Astrocyte (in vitro differentiated cells and primary cell): Measurements from ENCODE around the gene ADGRF5. TPM values are rescaled to one million over a fixed set of nuclear protein-coding genes. Genes with fewer than 3 reads are reported as not detected.
A peak's percentile ranks its signal among the peaks of the same experiment; 100 is the strongest.
"Not testable (repeated sequence)": the region's sequence is repeated elsewhere in the genome, so short reads cannot be mapped to it uniquely, and the experiment has no call there.

Experiments used
- DNase-seq: peaks from one replicate; pipeline ENCODE4 v3.0.0-alpha.2; 2010; ENCODE audit warnings: low read depth
- FAIRE-seq: peaks from 2 replicates; lab custom pipeline; 2011; peaks lifted over from hg19 to GRCh38; lab: Jason Lieb, UNC
- H2AFZ ChIP-seq: 2 replicates; pipeline ENCODE4 v1.6.0; 2012; ENCODE audit warnings: low read depth, low read length, inconsistent platforms
- H3K27ac ChIP-seq: 2 replicates; pipeline ENCODE4 v1.5.1; 2011; ENCODE audit warnings: low read depth, low read length, inconsistent platforms
- H3K27me3 ChIP-seq: 2 replicates; pipeline ENCODE4 v1.6.0; 2011; ENCODE audit warnings: low read length, inconsistent platforms; ENCODE audit not compliant: insufficient read depth
- H3K36me3 ChIP-seq: 2 replicates; pipeline ENCODE4 v1.5.1; 2011; ENCODE audit warnings: low read length, inconsistent platforms; ENCODE audit not compliant: insufficient read depth
- H3K4me1 ChIP-seq: 2 replicates; pipeline ENCODE4 v1.5.1; 2011; ENCODE audit warnings: low read length, inconsistent platforms; ENCODE audit not compliant: insufficient read depth
- H3K4me2 ChIP-seq: 2 replicates; pipeline ENCODE4 v1.6.0; 2012; ENCODE audit warnings: low read length, inconsistent platforms
- H3K4me3 ChIP-seq: 2 replicates; pipeline ENCODE4 v1.5.1; 2011; ENCODE audit warnings: low read depth, mild to moderate bottlenecking, low read length, inconsistent platforms; ENCODE audit not compliant: insufficient read depth
- H3K79me2 ChIP-seq: 2 replicates; pipeline ENCODE4 v1.6.0; 2012; ENCODE audit warnings: mild to moderate bottlenecking, low read length, inconsistent platforms; ENCODE audit not compliant: insufficient read depth
- H3K9ac ChIP-seq: 2 replicates; pipeline ENCODE4 v1.6.0; 2012; ENCODE audit warnings: mild to moderate bottlenecking, low read length, inconsistent platforms
- H3K9me3 ChIP-seq: 2 replicates; pipeline ENCODE4 v1.5.1; 2012; ENCODE audit warnings: low read depth, mild to moderate bottlenecking, low read length, inconsistent platforms; ENCODE audit not compliant: insufficient read depth
- H4K20me1 ChIP-seq: 2 replicates; pipeline ENCODE4 v1.6.0; 2012; ENCODE audit warnings: low read length, inconsistent platforms; ENCODE audit not compliant: insufficient read depth
- H3K27ac Mint-ChIP-seq: one replicate; pipeline ENCODE4 v1.8.0; 2021; ENCODE audit warnings: mild to moderate bottlenecking, mixed read lengths; ENCODE audit not compliant: unreplicated experiment
- H3K27me3 Mint-ChIP-seq: one replicate; pipeline ENCODE4 v1.8.0; 2021; ENCODE audit warnings: low read depth, mixed read lengths; ENCODE audit not compliant: unreplicated experiment
- H3K36me3 Mint-ChIP-seq: one replicate; pipeline ENCODE4 v1.8.0; 2021; ENCODE audit warnings: low read depth, mixed read lengths; ENCODE audit not compliant: unreplicated experiment
- H3K4me1 Mint-ChIP-seq: one replicate; pipeline ENCODE4 v1.8.0; 2021; ENCODE audit warnings: low read depth, mixed read lengths; ENCODE audit not compliant: unreplicated experiment
- H3K4me3 Mint-ChIP-seq: one replicate; pipeline ENCODE4 v1.8.0; 2021; ENCODE audit warnings: mild to moderate bottlenecking, moderate library complexity, mixed read lengths; ENCODE audit not compliant: unreplicated experiment
- H3K9me3 Mint-ChIP-seq: one replicate; pipeline ENCODE4 v1.8.0; 2021; ENCODE audit warnings: mild to moderate bottlenecking, mixed read lengths; ENCODE audit not compliant: unreplicated experiment
- EZH2 ChIP-seq: IDR thresholded peaks from 2 replicates; pipeline ENCODE4 v1.6.1; 2012; ENCODE audit warnings: mild to moderate bottlenecking, low read length, inconsistent platforms; ENCODE audit not compliant: insufficient read depth
- total RNA-seq: library from RNA; stranded (reverse); gene quantifications from 2 replicates; pipeline ENCODE4 v1.2.1, GENCODE V29; 2021
- TF ChIP-seq, protein P1 (sequence below): IDR thresholded peaks from 2 replicates; pipeline ENCODE4 v1.5.1; 2011; ENCODE audit warnings: low read depth, mild to moderate bottlenecking, inconsistent platforms, low read length, moderate library complexity; ENCODE audit not compliant: insufficient read depth

The ADGRF5 gene
- total RNA-seq, 1 donor from 2014 or later = 0.54 TPM

DNA sequence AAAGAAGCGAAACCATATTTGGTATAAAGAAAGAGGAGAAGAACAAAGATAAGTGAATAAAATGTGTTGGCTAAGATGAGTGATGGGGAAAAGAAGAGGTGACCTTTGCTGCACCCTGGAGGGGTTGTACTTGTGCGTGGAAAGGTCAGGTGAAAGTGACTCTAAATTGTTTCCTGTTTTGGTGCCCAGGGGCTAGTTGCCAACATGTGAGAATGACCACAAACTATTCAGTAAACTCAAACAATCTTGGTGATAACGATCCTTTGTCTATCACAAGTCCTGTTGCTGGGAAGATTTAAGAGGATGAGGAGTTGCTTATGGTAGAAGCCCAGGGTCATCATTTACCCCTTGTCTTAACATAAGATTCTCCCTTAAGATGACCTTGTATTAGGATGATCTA, 57.9 kb downstream of the ADGRF5 start:
- Histone ChIP-seq H3K9me3 (no peaks in the 10 kb centered on the region), H3K4me3 (no peak overlapping the region), H3K4me2 (no peak overlapping the region), H3K27me3 (no peaks in the 10 kb centered on the region), H3K9ac (no peak overlapping the region), H3K27ac (no peak overlapping the region), H3K36me3 (no peaks in the 10 kb centered on the region), H2AFZ (no peak overlapping the region), H3K4me1 (no peaks in the 10 kb centered on the region), H4K20me1 (no peaks in the 10 kb centered on the region), H3K79me2 (no peaks in the 10 kb centered on the region)
- FAIRE-seq = no peak
- Mint-ChIP-seq H3K4me3 (peak overlapping the region; percentile 6), H3K4me1 (peaks cover 16% of the 10 kb centered on the region), H3K27me3 (no peaks in the 10 kb centered on the region), H3K27ac (no peak overlapping the region), H3K36me3 (no peaks in the 10 kb centered on the region), H3K9me3 (peaks cover 3% of the 10 kb centered on the region)
- DNase-seq = no peak
- TF ChIP-seq EZH2 = no peak
- TF ChIP-seq, protein P1, sequence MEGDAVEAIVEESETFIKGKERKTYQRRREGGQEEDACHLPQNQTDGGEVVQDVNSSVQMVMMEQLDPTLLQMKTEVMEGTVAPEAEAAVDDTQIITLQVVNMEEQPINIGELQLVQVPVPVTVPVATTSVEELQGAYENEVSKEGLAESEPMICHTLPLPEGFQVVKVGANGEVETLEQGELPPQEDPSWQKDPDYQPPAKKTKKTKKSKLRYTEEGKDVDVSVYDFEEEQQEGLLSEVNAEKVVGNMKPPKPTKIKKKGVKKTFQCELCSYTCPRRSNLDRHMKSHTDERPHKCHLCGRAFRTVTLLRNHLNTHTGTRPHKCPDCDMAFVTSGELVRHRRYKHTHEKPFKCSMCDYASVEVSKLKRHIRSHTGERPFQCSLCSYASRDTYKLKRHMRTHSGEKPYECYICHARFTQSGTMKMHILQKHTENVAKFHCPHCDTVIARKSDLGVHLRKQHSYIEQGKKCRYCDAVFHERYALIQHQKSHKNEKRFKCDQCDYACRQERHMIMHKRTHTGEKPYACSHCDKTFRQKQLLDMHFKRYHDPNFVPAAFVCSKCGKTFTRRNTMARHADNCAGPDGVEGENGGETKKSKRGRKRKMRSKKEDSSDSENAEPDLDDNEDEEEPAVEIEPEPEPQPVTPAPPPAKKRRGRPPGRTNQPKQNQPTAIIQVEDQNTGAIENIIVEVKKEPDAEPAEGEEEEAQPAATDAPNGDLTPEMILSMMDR = no peak

DNA sequence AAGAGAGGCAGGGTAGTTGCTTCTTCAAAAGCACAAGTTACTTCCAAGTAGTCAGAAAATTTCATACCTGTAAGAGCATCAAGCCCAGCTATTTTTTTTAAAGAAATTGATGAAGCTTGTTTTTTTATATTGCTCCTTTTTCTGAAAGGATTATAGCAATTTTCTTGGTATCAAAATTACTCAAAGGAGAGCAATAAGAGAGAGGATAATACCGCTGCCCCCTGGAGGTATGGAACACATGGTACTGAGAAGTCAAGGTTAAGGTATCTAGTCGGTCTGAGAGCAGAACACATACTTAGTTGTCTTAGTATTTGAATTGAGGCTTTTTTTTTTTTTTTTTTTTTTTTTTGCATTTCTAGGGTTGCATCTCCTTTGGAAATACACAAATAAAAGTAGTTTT, 59.4 kb downstream of the ADGRF5 start:
- H3K36me3 Mint-ChIP-seq = no peaks in the 10 kb centered on the region
- FAIRE-seq = no peak
- H3K9me3 ChIP-seq = no peaks in the 10 kb centered on the region

DNA sequence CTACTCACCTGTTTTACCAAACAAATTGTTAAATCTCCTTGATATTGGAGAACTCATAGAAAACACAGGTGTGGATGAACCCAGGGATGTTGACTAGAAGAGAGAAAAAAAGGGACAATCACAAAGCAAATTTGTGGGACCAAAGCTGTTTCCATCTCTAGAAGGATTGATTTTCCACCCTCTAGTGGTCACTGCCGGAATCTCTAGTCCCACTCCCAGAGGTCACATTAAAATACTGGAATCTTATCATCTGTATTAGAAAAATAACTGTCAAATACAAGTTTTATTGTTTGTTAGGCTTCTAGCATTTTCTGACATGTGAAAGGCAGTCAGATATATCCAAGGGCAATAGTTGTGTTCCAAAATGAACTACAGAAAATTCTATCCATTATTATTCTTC, 65.8 kb downstream of the ADGRF5 start:
- not testable (repeated sequence) for FAIRE-seq, H3K36me3 Mint-ChIP-seq, H3K27me3 Mint-ChIP-seq, H3K9me3 ChIP-seq, H3K36me3 ChIP-seq, H3K4me2 ChIP-seq, H3K79me2 ChIP-seq, H4K20me1 ChIP-seq, H3K27me3 ChIP-seq, H3K4me3 ChIP-seq, H3K4me3 Mint-ChIP-seq, H2AFZ ChIP-seq, H3K27ac ChIP-seq, H3K27ac Mint-ChIP-seq, H3K9me3 Mint-ChIP-seq, H3K4me1 ChIP-seq, DNase-seq, H3K9ac ChIP-seq
- TF ChIP-seq, protein P1 = peak; percentile 65
- peaks cover 13% of the 10 kb centered on the region for H3K4me1 Mint-ChIP-seq

More for the DNA sequence above, 59.4 kb downstream of the ADGRF5 start:
- Mint-ChIP-seq H3K4me3 (no peak overlapping the region), H3K4me1 (peaks cover 16% of the 10 kb centered on the region), H3K27ac (no peak overlapping the region), H3K9me3 (peaks cover 3% of the 10 kb centered on the region), H3K27me3 (no peaks in the 10 kb centered on the region)
- no peak for DNase-seq
- Histone ChIP-seq H3K36me3 (no peaks in the 10 kb centered on the region), H4K20me1 (no peaks in the 10 kb centered on the region), H3K4me2 (no peak overlapping the region), H3K27me3 (no peaks in the 10 kb centered on the region), H2AFZ (no peak overlapping the region), H3K9ac (no peak overlapping the region), H3K4me3 (no peak overlapping the region), H3K27ac (no peak overlapping the region), H3K79me2 (no peaks in the 10 kb centered on the region), H3K4me1 (no peaks in the 10 kb centered on the region)
- TF ChIP-seq, protein P1 = no peak
- no peak for TF ChIP-seq EZH2

DNA sequence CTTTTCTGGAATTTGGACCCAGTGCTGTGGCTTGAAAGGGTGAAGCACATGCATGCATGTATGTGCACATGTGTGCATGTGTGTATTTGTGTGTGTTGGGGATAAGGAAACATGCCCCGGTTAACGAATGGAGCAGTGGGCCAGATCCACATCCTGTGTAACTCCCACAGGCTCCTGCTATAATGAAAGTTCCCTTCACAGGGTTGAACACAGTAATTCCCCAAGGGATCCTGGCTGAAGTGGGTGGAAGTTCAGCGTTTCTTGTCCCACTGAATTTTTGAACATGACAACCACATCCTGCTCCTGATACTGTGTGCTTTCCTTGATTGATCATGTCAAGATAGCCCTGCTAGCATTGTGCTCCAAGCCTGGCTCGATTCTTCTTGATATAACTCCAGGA, 70.2 kb downstream of the ADGRF5 start:
- not testable (repeated sequence) for H3K9me3 Mint-ChIP-seq, H3K79me2 ChIP-seq, H3K27ac ChIP-seq, H3K36me3 ChIP-seq, H3K27me3 Mint-ChIP-seq, H3K36me3 Mint-ChIP-seq, H3K9ac ChIP-seq, H2AFZ ChIP-seq, H4K20me1 ChIP-seq, DNase-seq, H3K27me3 ChIP-seq, H3K4me1 ChIP-seq, H3K4me3 Mint-ChIP-seq, H3K4me2 ChIP-seq, FAIRE-seq, H3K9me3 ChIP-seq, H3K4me3 ChIP-seq
- Mint-ChIP-seq H3K4me1 (peaks cover 38% of the 10 kb centered on the region), H3K27ac (peak overlapping the region; percentile 84)
